ENCODE data around the gene OGFOD1.
A peak's percentile ranks its signal among the peaks of the same experiment; 100 is the strongest.

OGFOD1 gene

GRCh38 chr16:56428091-56428490 is 23.3 kb upstream of the OGFOD1 start:
- peak; percentile 66 to 82 for DNase-seq

DNA sequence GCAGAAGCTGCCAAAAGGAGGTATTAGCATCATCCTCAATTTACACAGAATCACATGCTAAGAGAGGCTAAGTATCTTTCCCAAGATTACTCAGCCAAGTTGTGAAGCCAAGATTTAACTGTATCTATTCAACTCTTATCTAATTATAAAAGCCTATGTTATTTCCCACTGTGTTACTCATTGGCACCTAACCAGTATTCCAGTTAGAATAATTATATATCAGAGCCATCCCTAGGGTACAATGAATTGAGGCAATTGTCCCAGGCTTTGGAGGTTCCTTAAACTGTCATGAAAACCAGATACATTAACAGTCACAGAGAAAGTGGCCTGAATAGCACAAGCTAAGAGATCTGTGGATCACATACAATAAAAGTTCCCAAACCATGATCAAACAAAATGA is 15.1 kb upstream of the OGFOD1 start:
- peak in 1 of 2 donors; percentile 44 for DNase-seq

DNA sequence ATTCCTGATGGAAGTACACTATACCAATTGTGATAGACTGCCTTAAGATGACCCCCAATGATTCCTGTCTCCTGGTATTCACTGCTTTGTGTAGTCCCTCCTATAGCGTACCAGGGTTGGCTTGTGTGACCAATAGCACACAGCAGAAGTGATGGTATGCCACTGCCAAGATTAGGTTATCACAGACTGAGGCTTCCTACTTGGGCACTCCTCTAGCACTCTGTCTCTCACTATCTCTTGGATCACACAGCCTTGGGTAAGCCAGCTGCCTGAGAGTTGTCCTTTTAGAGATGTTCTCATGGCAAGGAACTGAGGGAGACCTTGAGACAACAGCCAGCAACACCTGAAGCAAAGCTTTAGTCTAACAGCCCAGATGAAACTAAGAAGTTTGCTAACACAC is 13.3 kb upstream of the OGFOD1 start:
- DNase-seq = no peak

DNA sequence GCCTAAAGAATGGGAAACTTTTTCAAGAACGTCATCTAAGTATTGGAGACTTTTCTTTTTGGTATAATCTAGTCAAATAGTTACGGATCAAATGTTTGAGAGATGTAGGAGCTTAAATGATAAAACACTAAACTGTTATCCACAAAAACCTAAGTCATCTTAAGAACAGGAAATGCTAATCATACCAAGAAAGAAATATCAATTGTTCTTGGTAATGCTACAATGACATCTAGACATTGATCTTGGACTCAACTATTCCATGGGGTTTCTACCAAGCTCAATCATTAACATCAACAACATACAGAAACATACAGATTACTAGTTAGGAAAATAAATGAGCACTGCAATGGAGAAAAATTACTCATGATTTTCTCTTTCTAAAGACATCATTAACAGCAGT is 4.1 kb upstream of the OGFOD1 start:
- DNase-seq = no peak

DNA sequence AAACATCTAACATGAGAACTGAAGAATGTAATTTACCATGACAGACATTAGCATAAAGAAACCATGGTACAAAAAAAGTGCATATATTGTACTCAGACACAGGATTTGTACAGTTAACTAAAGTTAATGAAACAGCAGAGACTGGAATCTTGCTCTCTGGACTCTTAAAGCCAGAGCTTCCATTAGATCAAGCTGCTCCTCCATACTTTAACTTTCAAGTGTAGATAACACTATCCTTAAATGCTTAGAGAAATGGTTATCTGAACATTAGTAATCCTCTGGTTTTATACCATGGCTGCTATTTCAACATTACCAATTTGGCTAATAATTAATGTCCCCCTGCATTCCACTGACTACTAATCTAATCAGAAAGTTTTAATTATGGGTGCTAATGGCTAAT is 3.3 kb upstream of the OGFOD1 start:
- DNase-seq = no peak

DNA sequence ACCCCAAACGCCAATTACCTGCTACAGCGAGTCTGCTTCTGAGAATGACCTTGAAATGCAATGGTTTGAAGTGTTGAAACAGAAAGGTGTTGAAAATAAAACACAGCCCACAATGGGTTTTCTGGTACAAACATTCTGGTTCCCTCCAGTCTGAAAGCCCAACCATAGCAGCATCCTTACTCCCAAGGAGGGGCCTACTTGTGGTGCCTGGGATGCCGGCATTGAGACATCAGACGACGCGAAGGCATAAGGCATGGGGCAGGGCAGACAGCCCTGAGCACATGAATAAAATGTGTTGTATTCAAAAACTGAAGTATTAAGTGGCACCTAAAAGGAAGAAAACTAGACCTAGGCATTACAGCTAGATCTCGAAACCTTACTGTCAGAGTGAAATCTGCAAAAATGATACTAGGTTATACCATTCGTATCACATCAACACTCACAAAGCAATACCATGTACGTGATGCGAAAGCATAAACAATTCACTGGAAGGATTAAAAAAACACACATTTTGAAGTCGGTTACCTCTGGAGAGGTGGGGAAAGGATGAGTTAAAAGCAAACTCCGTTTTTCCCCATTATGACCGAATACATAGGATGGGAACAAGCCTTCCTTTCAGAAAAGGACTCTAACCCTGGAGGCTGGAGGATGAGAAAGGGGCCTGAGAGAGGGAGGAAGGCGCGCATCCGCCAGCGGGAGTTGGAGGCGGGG is 924 bp upstream of the OGFOD1 start:
- peak in 1 of 2 donors; percentile 18 for DNase-seq

- peak; percentile 18 to 33 for DNase-seq
These were observed 667 bp downstream of the OGFOD1 start for GRCh38 chr16:56451753-56452689.

DNA sequence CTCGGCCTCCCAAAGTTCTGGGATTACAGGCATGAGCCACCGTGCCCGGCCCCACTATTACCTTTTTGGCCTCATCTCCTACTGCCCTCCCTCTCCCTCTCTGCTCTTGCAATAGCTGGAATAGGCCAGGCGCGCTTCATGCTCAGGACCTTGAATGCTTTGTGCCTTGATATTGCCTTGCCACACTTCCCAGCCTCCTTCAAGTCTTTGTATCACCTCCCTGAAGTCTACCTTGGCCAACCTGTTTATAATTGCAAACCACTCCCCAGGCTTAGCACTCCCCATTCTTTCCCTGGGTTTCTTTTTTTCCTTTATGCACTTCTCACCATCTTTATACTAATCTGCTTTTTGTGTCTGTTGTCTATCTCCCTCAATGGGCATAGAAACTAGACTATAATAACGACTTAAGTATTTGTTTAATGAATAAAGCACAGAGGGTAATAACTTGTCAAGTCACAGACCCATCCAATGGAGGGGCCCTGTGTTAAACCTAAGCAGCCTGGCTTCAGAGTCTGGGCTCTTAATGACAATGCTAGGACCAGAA is 6.6 kb downstream of the OGFOD1 start:
- DNase-seq = no peak

GRCh38 chr16:56460101-56460500 is 8.7 kb downstream of the OGFOD1 start:
- DNase-seq = no peak

DNA sequence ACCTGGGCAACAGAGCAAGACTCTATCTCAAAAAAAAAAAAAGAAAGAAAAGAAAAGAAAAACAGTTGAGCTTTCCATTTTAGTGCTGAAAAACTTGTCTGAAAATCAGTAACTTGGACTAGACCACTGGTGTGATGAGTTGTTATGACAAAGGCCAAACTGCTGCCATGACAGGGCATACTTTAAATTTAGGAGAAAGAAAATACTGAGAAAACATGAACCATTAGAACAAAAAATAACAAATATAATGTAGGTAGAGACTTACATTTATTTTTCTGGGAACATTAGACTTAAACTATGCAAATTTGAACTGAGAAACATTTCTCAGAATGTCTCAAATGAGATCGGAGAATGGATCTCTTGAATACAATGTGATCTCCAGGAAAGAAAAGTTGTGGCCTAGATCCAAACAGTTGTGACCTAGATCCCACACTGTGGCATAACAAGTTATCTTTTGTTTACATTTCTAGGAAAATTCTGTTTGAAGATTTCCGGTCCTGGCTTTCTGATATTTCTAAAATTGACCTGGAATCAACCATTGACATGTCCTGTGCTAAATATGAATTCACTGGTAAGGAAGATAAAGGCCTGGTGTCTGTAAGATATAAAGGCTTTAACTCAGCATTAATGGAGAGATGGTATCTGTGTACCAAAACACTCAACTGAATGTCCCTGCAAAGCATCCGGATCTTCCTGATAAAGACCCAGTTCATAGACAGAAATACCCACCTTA is 10.9 kb downstream of the OGFOD1 start:
- DNase-seq = no peak

- DNase-seq = no peak
These were observed 11.8 kb downstream of the OGFOD1 start for GRCh38 chr16:56463153-56463552.

DNA sequence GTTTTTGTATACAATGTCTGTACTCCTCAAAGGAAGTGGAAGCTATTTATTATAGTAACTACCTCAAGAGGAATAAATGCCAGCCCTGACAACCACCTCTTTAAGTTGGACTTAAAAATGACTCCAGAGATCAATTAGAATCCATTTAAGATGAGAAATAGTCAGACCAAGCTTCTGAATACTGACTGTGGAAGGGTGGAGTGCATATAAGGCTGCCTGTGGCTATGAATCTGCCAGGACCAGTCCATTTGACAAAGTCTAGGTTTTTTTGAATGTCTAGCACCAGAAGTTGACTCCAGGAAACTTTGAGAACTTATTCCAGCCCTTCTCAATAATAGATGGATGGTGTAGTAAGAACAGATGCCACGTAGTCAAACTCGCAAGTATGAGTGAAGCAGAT is 15.0 kb downstream of the OGFOD1 start:
- no peak for DNase-seq

DNA sequence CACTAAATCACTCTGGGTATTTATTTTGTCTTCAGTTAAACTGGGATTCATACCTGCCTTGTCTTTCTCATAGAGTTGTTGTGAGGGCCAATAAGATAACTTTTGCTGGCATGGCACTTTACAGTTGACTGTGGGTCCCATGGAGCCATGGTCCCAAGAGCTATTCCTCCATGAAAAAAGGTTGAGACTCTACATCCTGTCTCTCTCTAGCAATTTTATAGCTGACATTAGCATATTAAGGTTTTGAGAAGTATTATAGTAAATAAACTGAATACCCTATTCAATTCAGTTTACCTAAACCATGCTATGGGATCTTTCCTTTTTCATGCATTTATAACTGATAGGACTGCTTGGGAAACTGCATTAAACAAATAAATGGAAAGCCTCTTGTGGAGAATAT is 17.4 kb downstream of the OGFOD1 start:
- no peak for DNase-seq

- no peak for DNase-seq
These were observed 18.4 kb downstream of the OGFOD1 start for GRCh38 chr16:56469748-56470147.

- DNase-seq = no peak
These were observed 18.9 kb downstream of the OGFOD1 start for GRCh38 chr16:56470232-56470631.

- DNase-seq = no peak
These were observed 19.3 kb downstream of the OGFOD1 start for GRCh38 chr16:56470666-56471065.

DNA sequence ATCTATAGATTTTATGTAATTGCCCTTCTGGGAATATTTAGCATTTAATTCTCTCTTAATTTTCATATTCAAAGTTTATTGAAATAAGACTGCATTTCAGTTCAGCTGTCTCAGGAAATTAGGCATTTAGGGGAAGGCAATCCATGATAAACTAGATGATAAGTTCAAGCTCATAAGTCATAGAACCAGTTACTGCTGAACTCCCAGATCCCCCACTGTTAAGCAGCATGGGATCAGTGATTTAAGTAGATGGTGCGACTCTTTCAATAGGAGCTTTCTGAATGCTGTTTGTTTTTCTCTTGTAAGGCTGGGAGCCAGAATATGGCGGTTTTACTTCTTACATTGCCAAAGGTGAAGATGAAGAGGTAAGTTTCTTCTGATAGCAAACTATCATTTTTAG is 23.8 kb downstream of the OGFOD1 start:
- DNase-seq = no peak

- DNase-seq = peak; percentile 52 to 78
These were observed 25.9 kb downstream of the OGFOD1 start for GRCh38 chr16:56477096-56477878.

DNA sequence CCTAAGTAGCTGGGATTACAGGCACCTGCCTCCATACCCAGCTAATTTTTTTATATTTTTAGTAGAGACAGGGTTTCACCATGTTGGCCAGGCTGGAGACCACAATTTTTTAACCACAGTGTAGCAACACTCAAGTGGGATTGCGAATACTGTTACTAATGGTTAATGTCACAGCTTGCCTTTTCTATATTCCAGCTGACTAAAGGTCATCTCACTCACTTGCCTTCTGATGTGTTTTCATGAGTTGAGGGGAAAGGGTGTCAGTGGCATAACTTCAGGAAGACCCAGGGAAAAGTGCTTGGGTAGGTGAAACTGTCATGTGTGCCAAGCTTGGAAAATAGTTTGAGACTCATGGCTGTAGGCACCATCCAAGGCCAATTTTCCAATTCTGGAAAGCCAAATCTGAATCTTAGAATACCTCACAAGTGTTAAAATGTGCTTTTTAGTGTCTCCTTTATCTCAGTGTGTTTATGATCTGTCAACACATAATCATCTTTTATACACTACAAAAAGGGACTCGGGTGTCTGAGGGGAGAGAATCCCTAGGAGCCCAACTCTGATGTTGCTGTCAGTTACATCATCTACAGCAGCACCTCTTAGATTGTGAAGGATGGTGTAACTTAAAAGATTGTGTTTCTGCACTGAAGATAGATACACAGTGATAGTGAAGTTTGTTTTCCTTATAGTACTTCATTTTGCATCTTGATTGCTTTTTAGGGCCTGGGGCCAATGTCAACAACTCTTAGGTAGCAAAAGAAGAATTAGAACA is 27.1 kb downstream of the OGFOD1 start:
- DNase-seq = peak; percentile 18 to 60

DNA sequence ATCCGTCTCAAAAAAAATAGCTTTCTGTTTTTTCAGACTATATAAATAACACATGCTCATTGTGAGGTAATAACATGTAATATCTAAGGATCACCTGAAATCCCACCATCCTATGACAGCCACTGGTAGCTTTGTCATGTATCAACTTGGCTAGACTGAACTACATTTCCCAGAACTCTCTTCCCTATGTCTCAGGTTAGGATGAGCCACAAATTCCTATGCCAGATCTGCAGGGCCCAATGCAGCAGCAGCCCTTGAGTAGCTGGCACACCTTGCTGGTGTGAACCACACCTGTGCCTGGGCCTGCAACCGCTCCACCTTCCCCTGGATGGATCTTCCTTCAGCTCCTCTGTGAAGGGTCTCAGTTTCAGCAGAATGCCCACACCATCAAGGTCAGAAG is 28.1 kb downstream of the OGFOD1 start:
- DNase-seq = no peak

GRCh38 chr16:56480776-56481467 is 29.6 kb downstream of the OGFOD1 start:
- DNase-seq = peak; percentile 10 to 26
